Caco-2 (cell line): ENCODE results near the gene LDLRAD4. TPM values are rescaled to one million over a fixed set of nuclear protein-coding genes. Genes with fewer than 3 reads are reported as not detected.

Experiments used
- BruUV-seq: library from RNA; stranded (reverse); fragments of 400-500 nt; replicated peaks from 2 replicates; lab custom pipeline; 2021; lab: Mats Ljungman, UMichigan
- CTCF ChIA-PET: fragments of 300-600 bp; sonication (Branson Sonifier 250); formaldehyde crosslinking; loops from one replicate; lab custom pipeline; 2022; ENCODE audit warnings: antibody characterized with exemption; lab: Charles Lee
- POLR2A ChIA-PET: fragments of 300-600 bp; sonication (Branson Sonifier 250); formaldehyde crosslinking; loops from one replicate; lab custom pipeline; 2022; ENCODE audit warnings: antibody characterized with exemption; lab: Charles Lee
- DNase-seq, 2 experiments: peaks; one replicate each; pipeline versions ENCODE4 v3.0.0 to v3.0.0-alpha.2; 2020 to 2022
- H3K27me3 ChIP-seq: replicated peaks from 2 replicates; pipeline ENCODE4 v1.6.0; 2011; ENCODE audit warnings: low read length; ENCODE audit not compliant: control insufficient read depth, insufficient read depth
- H3K36me3 ChIP-seq: 2 replicates; pipeline ENCODE4 v1.5.1; 2011; ENCODE audit warnings: low read length; ENCODE audit not compliant: control insufficient read depth, insufficient read depth
- H3K4me1 ChIP-seq: fragments of 250-450 bp; sonication (Bioruptor Pico); 2 replicates; pipeline ENCODE4 v1.5.1; 2020; ENCODE audit warnings: mild to moderate bottlenecking
- H3K4me3 ChIP-seq: 2 replicates; pipeline ENCODE4 v1.5.1; 2011; ENCODE audit warnings: low read depth, mild to moderate bottlenecking, control low read depth, low read length
- H3K9me3 ChIP-seq: fragments of 250-450 bp; sonication (Bioruptor Pico); 2 replicates; pipeline ENCODE4 v1.5.1; 2020; ENCODE audit warnings: mild to moderate bottlenecking, moderate library complexity
- H3K27ac Mint-ChIP-seq: one replicate; pipeline ENCODE4 v1.8.0; 2022; ENCODE audit warnings: mixed read lengths; ENCODE audit not compliant: unreplicated experiment
- H3K27me3 Mint-ChIP-seq: one replicate; pipeline ENCODE4 v1.8.0; 2022; ENCODE audit warnings: mixed read lengths; ENCODE audit not compliant: insufficient read depth, unreplicated experiment
- H3K36me3 Mint-ChIP-seq: one replicate; pipeline ENCODE4 v1.8.0; 2022; ENCODE audit warnings: mild to moderate bottlenecking, mixed read lengths; ENCODE audit not compliant: insufficient read depth, unreplicated experiment
- H3K4me1 Mint-ChIP-seq: one replicate; pipeline ENCODE4 v1.8.0; 2022; ENCODE audit warnings: low read depth, mixed read lengths; ENCODE audit not compliant: unreplicated experiment
- H3K4me3 Mint-ChIP-seq: one replicate; pipeline ENCODE4 v1.8.0; 2022; ENCODE audit warnings: mild to moderate bottlenecking, moderate library complexity, mixed read lengths; ENCODE audit not compliant: unreplicated experiment
- H3K9me3 Mint-ChIP-seq: one replicate; pipeline ENCODE4 v1.8.0; 2022; ENCODE audit warnings: mixed read lengths; ENCODE audit not compliant: unreplicated experiment
- intact Hi-C: fragments of 100-400 bp; cut with micrococcal nuclease; formaldehyde crosslinking; loops from one replicate; pipeline ENCODE4 v1.10.0; 2022; ENCODE audit not compliant: unreplicated experiment
- total RNA-seq: library from RNA; stranded (reverse); gene quantifications from 2 replicates; pipeline ENCODE4 v1.2.3, GENCODE V29; 2022
- TF ChIP-seq, protein P1 (sequence below), 2 experiments: fragments of 200-600 bp in 1 of 2; IDR thresholded peaks; 1 replicate in 1 of 2; 2 replicates in 1 of 2; pipeline versions ENCODE4 v1.5.1 to v1.8.0; 2011 to 2022; ENCODE audit warnings: antibody characterized with exemption in 1 of 2, control low read depth in 1 of 2, inconsistent platforms in 1 of 2, low read depth in 1 of 2, low read length in 1 of 2, mild to moderate bottlenecking in 1 of 2, moderate library complexity in 1 of 2; ENCODE audit not compliant: insufficient read depth in 1 of 2, severe bottlenecking in 1 of 2, unreplicated experiment in 1 of 2

LDLRAD4 gene
- total RNA-seq, 1 experiment from 2014 or later, result 1.2 TPM

DNA sequence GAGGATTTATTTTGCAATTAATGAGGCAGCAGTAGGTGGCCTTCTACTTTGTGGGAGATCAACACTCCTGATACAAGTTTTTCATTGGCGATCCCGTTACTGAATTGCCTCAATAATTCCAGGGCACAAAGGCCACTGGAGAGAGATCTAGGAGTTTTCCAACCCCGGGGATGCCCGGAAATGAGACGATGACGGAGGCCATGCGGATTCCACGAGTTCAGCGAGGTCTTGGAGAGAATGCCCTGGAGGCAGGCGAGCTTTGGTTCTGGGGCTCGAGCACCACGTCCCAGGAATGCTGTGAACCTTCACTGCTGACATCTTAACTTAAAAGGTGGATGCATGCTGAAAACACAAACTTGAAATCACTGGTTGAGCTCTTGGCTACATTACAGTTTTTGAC, 74.2 kb downstream of the LDLRAD4 start:
- CTCF ChIA-PET, result no interaction called here
- Mint-ChIP-seq H3K9me3 (no peaks in the 10 kb centered on the region), H3K27ac (no peak overlapping the region), H3K4me3 (no peak overlapping the region), H3K27me3 (peaks cover 13% of the 10 kb centered on the region), H3K4me1 (no peaks in the 10 kb centered on the region), H3K36me3 (no peaks in the 10 kb centered on the region)
- Histone ChIP-seq H3K9me3 (no peaks in the 10 kb centered on the region), H3K36me3 (no peaks in the 10 kb centered on the region), H3K27me3 (no peaks in the 10 kb centered on the region; the same call in 1 of the 2 replicates), H3K4me1 (no peaks in the 10 kb centered on the region), H3K4me3 (no peak overlapping the region)
- BruUV-seq, result no TSS peak
- POLR2A ChIA-PET, result no interaction called here
- TF ChIP-seq, protein P1, sequence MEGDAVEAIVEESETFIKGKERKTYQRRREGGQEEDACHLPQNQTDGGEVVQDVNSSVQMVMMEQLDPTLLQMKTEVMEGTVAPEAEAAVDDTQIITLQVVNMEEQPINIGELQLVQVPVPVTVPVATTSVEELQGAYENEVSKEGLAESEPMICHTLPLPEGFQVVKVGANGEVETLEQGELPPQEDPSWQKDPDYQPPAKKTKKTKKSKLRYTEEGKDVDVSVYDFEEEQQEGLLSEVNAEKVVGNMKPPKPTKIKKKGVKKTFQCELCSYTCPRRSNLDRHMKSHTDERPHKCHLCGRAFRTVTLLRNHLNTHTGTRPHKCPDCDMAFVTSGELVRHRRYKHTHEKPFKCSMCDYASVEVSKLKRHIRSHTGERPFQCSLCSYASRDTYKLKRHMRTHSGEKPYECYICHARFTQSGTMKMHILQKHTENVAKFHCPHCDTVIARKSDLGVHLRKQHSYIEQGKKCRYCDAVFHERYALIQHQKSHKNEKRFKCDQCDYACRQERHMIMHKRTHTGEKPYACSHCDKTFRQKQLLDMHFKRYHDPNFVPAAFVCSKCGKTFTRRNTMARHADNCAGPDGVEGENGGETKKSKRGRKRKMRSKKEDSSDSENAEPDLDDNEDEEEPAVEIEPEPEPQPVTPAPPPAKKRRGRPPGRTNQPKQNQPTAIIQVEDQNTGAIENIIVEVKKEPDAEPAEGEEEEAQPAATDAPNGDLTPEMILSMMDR (IDR thresholded peaks at IDR 0.05; ENCODE audit: insufficient read depth in 1 of 2, low read depth in 1 of 2, low read length in 1 of 2, severe bottlenecking in 1 of 2, unreplicated experiment in 1 of 2), result no peak
- DNase-seq, result no peak
- intact Hi-C loops, result no loop called here

DNA sequence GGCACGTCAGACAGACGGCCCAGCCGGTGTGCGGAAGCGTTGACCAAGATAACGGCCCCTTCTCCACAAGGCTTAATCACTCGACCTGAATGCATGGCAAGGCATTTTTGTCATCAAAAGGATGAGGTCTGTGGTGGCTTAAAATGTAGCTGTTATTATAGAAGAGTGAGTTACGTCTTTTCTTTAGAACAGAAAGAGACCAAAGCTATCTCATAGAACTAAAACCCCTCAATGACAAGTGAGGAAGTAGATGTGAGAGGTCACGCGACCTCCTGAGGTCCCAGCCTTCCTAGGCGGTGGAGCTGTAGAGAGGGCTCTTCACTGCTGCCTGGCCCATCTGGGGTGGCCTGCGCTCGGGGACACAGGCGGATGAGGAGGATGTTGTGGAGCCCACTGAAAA, 75.7 kb downstream of the LDLRAD4 start:
- Histone ChIP-seq H3K4me1 (no peaks in the 10 kb centered on the region), H3K9me3 (no peaks in the 10 kb centered on the region), H3K36me3 (no peaks in the 10 kb centered on the region), H3K4me3 (no peak overlapping the region), H3K27me3 (no peaks in the 10 kb centered on the region; the same call in 1 of the 2 replicates)
- TF ChIP-seq, protein P1 (IDR thresholded peaks at IDR 0.05; ENCODE audit: insufficient read depth in 1 of 2, low read depth in 1 of 2, low read length in 1 of 2, severe bottlenecking in 1 of 2, unreplicated experiment in 1 of 2), result no peak
- Mint-ChIP-seq H3K27me3 (peaks cover 13% of the 10 kb centered on the region), H3K9me3 (no peaks in the 10 kb centered on the region), H3K4me1 (no peaks in the 10 kb centered on the region), H3K36me3 (no peaks in the 10 kb centered on the region), H3K4me3 (no peak overlapping the region), H3K27ac (no peak overlapping the region)
- no TSS peak for BruUV-seq
- ChIA-PET POLR2A (no interaction called here), CTCF (no interaction called here)
- DNase-seq, result no peak
- intact Hi-C loops, result no loop called here

DNA sequence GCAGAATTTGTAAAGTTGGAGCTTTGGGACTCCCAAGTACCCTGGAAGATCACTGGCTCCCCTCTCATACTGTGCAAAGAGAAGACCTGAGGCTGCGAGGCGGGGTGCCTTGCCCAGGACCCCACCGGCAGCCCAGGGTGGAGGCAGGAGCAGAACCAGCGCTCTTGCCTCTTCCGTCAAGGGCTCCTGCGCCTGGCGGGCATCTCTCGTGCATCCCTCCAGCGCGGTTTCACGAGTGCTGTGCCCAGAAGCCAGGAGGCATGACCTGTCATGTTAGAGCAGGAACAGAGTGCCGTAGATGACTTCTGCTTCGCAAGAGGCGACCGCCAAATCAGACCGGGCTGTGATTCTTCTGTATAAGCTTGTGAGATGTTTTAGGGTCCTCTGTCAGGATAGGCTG, 77.3 kb downstream of the LDLRAD4 start:
- CTCF ChIA-PET, result no interaction called here
- no peaks in the 10 kb centered on the region for H3K36me3 Mint-ChIP-seq

More for the DNA sequence above, 77.3 kb downstream of the LDLRAD4 start:
- no peaks in the 10 kb centered on the region; the same call in 1 of the 2 replicates for H3K27me3 ChIP-seq
- no peak for DNase-seq
- Mint-ChIP-seq H3K9me3 (no peaks in the 10 kb centered on the region), H3K27ac (no peak overlapping the region), H3K4me1 (no peaks in the 10 kb centered on the region), H3K4me3 (no peak overlapping the region), H3K27me3 (peaks cover 14% of the 10 kb centered on the region)
- H3K9me3 ChIP-seq, result no peaks in the 10 kb centered on the region
- intact Hi-C loops, result no loop called here
- BruUV-seq, result no TSS peak
- H3K36me3 ChIP-seq, result no peaks in the 10 kb centered on the region
- H3K4me3 ChIP-seq, result no peak overlapping the region
- POLR2A ChIA-PET, result no interaction called here
- TF ChIP-seq, protein P1 (IDR thresholded peaks at IDR 0.05; ENCODE audit: insufficient read depth in 1 of 2, low read depth in 1 of 2, low read length in 1 of 2, severe bottlenecking in 1 of 2, unreplicated experiment in 1 of 2), result no peak
- H3K4me1 ChIP-seq, result no peaks in the 10 kb centered on the region
